Activated CD8-positive, alpha-beta memory T cell treated with anti-CD3 and anti-CD28 coated beads for 1 hour (primary cell): ENCODE results near the gene MKRN2.
A peak's percentile ranks its signal among the peaks of the same experiment; 100 is the strongest.
"Not testable (repeated sequence)": the region's sequence is repeated elsewhere in the genome, so short reads cannot be mapped to it uniquely, and the experiment has no call there.

Experiments
- DNase-seq, 2 donors: peaks; one replicate each; pipeline ENCODE4 v3.0.0-alpha.2; 2020; ENCODE audit warnings: low read depth in 1 of 2; ENCODE audit errors: extremely low read depth in 1 of 2

The MKRN2 gene, protein sequence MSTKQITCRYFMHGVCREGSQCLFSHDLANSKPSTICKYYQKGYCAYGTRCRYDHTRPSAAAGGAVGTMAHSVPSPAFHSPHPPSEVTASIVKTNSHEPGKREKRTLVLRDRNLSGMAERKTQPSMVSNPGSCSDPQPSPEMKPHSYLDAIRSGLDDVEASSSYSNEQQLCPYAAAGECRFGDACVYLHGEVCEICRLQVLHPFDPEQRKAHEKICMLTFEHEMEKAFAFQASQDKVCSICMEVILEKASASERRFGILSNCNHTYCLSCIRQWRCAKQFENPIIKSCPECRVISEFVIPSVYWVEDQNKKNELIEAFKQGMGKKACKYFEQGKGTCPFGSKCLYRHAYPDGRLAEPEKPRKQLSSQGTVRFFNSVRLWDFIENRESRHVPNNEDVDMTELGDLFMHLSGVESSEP

DNA sequence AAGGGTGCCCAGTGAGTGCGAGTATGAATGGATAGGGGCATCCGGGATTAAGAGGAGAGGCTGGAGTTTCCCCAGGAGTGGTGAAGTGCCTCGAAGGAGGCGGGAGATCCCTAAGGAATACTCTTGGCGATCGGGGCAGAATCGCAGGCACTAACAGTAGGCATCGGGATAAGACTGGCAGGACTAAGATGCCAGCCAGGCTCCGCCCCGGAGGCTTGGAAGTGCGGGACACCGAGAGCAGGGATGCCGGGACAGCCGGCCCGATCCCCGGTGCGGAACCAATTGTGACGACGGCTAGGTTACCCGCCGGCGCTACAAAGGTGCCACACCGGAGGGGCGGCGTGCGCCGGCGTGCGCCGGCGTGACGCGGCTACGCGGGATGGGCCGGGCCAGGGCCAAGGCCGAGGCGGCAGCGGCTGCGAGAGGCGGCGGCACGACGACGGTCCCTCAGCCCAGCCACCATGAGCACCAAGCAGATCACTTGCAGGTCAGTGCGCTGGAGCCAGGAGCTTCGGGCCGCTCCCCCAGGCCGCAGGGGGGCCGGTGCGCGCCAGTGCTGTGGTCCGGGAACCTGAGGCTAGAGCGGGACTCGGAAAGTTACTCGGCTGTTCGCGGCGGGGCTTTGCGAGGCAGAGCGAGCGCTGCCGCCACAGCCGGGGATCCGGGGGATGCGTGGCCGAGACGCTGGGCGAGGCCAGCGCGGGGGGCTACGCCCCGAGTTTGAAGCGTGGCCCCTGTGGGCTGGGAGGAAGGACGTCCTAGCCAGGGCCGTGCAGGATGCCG lies at the start of gene MKRN2:
MKRN2 (plus strand) TSS at position 398 of the 783 bp plus-strand sequence; CDS start at position 462, 64 bp downstream.
- peak; percentile 53 to 79 for DNase-seq

DNA sequence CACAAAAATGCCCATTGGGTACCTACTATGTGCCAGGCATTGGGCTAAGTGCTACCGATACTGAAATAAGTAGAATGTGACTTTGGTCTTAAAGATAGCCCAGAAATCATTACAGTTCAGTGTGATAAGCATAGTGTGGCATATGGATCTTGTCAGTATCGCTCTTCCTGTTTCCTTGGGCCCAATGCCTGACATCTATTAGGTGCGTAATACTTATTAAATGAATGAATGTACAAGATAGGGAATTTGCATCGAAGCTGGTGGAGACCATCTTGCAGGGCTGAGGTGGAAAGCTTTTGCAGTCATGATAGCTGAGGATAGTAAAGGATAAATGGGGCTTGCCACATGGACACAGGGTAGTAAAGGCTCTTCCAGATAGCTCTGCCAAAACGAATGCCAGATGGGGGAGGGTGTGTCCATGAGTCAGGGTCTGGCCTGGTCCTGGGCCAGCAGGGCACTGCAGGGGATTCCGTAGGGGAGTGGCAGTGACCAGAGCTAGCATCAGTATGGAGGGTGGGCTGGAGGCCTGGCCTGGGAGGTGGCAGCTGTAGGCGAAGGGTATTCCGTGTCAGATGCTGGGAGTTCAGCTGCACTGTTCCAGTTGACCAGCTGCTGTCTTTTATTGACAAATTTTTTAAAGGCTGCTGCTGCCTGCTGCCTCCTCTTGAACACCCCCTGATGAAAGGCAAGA lies 49.2 kb upstream of the MKRN2 start:
- DNase-seq, result no peak

DNA sequence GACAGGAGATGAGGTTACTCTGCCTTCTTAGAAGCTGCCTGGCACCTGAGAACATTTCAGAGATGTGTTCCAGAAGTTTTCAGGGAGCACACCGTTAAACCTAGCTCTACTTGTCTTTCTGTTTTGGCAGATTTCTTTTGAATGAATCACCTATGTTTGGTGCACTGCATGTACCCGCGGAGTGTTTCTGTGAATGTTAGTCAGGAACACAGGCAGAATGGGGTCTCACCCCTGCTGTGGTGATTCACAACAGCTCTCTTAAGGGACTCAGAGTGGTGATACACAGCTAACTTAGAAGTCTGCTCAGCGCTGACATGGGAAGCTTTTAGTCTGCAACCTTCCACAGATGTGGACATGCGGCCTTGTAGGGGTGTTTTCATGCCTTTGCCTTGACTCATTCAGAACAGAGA lies 48.6 kb upstream of the MKRN2 start:
- no peak for DNase-seq

DNA sequence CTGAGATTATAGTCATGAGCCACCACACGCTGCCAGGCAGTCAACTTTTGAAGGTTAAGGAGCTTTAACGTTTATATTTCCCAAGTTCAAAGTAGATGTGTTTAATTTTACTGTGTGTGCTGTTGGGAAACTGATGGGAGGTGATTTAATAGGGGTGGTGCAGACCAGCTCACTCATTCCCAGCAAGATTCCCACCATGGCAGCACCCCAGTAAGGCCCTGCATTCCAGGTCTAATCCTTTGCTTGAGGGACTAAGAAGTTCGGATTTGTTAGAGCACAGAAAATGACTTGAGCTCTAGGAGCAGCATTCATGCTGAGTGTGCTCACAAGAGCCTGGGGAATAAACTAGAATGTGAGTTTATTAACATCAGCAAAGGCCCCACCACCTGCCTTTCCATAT lies 47.4 kb upstream of the MKRN2 start:
- DNase-seq, result no peak

DNA sequence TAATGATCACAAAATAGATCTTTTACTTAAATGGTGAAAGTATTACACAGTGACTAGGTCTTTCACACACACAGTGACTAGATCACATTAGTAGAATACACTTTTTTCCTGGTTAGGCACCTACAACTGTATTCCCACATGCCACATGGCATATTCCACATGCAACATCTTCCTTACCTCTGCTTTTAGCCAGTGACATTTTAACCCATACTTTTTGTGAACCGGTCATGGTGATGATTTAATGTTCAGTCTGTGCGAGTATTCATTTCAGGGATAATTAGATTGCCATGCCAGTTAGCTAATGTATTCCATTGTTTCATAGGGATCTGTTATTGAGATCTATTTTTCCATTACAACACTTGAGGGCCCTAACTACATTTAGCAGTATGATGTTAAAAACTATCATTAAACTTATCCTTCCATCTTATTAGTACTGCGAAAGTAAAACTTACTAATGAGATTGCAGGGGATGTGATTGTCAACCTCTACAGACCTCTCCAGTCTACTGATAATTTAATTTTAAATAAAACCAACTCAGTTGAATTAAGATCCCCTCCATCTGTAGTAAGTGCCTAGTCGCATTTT lies 44.3 kb upstream of the MKRN2 start:
- DNase-seq, result no peak

DNA sequence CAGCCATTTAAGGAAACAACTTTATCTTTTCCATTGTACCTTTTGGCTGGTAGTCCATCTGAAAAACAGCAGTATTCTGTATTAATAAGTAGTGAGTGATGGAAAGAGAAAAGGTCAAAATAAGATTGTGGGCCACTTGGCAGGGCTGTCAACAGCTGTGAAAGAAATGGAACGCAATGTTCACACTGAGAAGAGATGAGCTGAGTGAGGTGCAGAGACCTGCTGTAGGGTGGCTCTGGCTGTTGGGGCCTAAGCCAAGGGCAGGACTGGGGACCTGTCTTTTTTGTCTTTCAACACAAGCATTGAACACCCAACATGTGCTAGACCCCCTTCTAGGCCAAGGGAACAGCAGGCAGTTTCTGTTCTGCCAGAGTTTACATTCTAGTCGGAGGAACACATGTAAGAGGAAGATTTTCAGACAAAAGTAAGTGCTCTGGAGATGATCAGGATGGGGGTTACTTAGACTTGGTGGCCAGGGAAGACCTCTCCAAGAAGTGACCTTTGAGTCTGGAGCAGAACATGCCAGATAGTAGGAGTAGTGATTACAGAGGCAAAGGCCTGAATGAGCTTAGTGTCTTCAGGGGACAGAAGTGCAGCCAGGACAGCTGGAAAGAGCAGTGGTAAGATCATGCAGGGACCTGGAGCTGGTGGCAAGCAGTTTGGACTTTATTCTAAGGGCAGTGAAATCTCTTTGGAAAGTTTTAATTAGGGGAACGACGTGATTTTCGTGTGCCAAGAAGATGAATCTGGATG lies 43.0 kb upstream of the MKRN2 start:
- no peak for DNase-seq

DNA sequence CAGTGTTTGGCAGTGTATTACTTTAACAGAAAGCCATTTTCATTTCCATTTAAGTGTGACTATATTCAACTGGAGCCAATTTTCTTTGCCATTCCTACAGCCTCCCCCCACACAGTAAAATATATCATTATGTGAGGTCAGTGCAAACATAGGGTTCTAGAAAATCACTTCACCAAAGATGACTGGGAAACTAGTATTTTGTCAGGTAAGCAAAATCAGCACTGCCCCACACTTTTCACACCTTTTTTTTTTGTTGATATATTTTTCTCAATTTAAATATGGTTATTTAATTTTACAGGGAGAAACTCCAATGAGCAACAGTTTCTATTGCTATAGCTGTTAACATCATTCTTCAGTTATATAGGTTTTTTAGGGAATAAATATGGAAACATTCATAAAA lies 41.3 kb upstream of the MKRN2 start:
- no peak for DNase-seq

DNA sequence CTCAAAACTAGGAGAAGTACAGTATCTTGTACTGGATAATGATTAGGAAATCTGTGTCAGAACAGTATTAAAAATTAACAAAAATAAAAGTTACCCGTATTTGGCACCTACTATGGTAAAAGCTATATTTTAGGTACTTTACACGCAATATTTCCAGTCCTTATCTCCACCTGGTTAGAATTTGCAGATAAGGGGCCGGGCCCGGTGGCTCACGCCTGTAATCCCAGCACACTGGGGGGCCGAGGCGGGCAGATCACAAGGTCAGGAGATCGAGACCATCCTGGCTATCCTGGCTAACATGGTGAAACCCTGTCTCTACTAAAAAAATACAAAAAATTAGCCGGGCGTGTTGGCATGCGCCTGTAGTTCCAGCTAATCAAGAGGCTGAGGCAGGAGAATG lies 40.0 kb upstream of the MKRN2 start:
- DNase-seq, result no peak

DNA sequence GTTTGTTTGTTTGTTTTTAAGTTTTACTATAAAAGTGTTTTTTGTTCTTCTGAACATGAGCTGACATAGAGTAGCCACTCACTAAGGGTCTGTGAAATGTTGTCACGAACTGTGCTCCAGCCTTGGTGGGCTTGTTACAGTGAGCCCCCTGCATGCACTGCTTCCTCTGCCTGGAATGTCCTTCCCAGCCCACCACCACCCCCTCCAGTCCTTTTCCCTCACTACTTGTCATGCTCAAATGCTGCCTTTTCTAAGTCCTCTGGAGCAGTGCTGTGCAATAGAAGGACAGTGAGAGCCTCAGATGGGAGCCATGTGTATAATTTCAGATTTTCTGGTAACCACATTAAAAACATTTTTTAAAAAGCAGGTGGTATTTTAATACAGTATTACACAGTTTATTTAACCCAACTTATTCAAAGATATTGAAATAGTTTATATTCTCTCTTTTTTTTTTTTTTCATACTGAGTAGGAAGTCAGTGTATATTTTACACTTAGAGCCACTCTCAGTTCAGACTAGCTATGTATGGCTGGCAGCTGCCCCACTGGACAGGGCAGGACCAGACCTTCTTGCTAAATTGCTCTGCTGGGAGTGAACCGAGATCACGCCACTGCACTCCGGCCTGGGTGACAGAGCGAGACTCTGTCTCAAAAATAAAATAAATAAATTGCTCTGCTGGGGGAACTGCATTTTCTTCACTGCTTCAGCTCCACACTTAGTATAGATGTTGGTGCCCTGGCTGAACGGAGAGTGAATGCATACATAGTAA lies 38.4 kb upstream of the MKRN2 start:
- DNase-seq, result no peak

DNA sequence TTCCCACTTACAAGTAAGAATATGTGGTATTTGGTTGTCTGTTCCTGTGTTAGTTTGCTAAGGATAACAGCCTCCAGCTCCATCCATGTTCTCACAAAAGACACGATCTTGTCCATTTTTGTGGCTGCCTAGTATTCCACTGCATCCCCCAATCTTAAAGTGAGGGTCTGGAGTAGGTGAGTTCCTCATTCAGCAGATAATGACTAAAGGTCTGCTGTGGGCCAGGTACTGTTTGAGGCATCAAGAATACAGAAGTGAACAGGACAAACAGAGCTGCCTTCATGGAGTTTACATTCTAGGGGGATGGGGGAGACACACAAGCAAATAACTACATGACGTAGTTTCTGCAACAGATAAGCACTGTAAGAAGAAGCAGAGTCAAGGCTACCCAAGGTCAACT lies 35.9 kb upstream of the MKRN2 start:
- DNase-seq, result no peak

DNA sequence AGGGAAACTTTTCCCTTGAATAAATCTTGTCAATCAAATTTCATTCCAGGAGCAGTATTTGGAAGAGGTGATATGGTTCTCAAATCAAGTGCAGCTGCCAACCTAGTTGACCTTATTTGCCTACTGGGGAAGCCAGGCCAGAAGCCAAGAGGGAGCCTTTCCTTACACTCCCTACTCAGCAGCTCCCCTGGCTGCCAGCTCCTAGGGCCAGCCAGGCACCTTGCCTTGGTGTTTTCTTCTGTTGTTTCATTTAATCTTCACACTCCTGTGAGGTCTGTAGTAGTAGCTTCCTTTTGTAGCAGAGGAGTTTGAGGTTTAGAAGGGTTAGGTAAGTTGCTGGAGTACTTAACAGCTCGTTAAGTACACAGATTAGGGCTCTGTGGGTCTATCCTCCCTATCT lies 34.2 kb upstream of the MKRN2 start:
- no peak for DNase-seq

DNA sequence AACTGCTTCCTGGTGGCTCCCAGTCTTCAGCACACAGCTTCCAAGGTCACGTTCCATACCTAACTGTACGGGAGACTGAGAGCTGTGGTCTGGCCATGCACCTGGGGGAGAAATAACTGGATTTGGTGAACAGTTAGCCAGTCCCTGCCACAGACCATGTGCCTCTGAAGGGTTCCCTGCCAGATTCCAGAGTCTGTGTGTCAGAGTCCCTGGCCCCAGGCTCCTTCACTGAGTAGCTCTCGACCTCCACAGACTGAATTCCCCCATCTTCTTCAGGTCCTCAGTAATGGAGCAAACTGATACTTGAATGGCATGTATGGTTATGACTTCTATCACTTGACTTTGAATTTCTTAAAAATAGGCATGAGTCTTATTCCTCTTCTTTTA lies 29.1 kb upstream of the MKRN2 start:
- no peak for DNase-seq

DNA sequence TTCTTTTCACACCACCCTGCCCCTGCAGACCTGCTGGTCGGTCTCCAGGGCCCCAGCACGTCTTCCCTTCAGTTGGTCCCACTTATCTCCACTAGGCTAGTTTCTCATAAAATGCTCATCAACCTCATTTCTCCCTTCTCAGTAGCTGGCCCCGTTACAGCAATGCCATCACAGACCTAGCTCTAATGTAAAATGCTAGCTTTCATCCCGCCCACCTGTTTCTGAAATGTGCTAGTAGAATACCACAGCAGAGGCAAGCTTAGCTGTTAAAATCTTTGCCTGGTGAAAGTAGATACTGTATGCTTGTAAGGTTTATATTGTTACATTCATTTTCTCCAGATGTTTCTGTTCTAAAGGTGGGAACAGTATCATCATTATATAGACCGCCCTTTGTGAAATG lies 24.7 kb upstream of the MKRN2 start:
- DNase-seq, result no peak

DNA sequence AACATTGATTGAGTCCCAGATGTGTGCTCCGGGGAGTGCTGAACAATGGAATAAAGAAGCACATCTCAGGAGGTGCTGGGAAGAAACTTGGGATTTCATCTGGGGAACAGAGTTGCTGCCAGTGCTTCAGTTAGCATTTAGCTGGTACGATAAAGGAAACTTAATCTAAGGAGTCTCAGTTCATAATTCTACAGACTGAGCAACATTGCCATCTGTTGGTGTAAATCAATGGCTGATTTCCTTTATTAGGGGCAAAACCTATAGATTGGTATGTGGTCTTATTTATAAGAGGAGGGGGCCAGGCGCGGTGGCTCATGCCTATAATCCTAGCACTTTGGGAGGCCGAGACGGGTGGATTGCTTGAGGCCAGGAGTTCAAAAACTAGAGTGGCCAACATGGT lies 20.5 kb upstream of the MKRN2 start:
- DNase-seq, result no peak

DNA sequence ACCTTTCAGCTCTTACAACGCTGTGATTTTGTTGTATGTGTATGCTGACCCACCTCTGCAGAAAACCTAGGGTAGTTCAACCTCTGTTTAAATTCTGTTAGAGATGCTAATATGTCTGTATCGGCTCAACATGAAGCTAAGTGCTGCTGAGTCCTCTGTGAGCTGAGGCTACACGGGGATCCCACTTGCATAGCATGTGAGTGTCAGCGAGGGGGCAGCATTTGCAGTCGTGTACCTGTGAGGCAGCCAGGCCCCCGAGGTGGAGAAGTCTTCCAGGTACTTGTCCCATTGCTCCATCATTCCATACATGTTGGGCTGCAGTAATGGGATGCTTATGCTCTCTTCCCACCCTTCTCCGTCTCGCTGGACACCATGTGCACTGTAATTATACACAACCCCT lies 15.3 kb upstream of the MKRN2 start:
- DNase-seq, result no peak

DNA sequence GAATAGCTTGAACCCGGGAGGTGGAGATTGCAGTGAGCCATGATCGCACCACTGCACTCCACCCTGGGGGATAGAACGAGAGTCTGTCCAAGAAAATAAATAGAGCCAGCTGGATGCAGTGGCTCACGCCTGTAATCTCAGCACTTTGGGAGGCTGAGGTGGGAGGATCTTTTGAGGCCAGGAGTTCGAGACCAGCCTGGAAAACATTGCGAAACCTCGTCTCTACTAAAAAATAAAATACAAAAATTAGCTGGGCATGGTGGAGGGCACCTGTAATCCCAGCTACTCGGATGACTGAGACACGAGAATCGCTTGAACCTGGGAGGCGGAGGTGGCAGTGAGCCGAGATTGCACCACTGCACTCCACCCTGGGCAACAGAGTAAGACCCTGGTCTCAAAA lies 13.4 kb upstream of the MKRN2 start:
- DNase-seq, result not testable (repeated sequence)

DNA sequence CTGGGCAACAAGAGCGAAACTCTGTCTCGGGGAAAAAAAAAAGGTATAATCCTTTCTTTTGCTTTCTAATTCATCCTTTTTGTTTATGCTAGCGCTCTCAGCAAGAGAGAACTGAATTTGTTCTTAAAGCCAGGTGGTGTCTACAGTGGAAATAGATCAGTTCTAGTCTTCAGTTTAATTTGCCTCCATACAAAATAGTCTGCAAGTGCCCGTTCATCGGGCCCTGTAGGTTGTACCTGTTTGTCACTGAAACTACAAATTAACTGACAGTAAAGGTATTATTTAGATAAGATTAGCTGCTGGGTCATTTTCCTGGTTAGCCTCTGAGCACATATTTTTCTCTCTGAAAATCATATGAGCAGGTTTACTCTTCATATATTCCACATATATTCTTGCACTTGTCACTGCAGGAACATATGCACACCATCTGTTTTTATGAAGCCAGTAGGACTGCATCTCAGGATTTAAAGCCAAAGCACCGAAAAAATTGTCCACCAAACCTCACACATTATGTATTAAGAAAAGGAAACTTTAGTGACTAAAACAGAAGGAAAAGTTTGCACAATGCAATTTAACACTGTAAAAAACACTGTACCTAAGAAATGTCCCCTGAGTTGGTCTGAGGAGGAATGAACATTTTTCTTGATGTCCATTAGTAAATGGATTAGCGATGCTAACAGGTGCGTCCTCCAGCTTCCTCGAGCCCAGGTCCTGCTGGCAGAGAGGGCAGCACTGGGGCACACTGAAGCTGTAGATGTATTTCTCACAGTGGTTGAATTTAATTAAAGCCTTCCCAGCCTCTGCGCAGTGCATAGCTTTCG lies 12.0 kb upstream of the MKRN2 start:
- no peak for DNase-seq

DNA sequence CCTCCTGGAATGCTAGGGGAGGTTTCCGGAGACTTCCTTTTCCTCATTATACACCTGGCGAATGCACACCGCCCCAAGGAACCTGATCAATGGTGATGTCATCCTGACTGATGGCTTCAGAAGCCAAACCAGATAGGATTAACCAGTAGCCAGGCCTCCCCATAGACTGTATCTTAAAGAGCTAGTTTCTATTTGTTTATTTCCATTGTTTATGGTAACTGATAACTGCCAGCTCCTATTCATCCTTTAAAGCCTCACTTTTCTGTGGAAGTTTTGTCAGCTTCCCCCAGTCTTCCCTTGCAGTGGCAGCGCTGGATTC lies 11.5 kb upstream of the MKRN2 start, which contains the start of gene MKRN2OS:
MKRN2OS (minus strand) TSS at position 27 of the 319 bp plus-strand sequence. CDS start 35 bp downstream, outside the sequence.
- DNase-seq, result no peak
